SU-DHL-6 (cell line): ENCODE data around the gene TCP10L.

Experiments
- CTCF ChIP-seq: fragments of 200-600 bp; sonication (generic); IDR thresholded peaks from one replicate; pipeline ENCODE4 v1.5.1; 2017; ENCODE audit warnings: antibody characterized with exemption, mild to moderate bottlenecking, low read length, moderate library complexity; ENCODE audit not compliant: insufficient read depth, poor library complexity, severe bottlenecking
- EZH2phosphoT487 ChIP-seq: fragments of 200-600 bp; sonication (generic), shearing (Covaris generic); conservative IDR thresholded peaks from 2 replicates; pipeline ENCODE4 v1.6.1; 2018; ENCODE audit warnings: mild to moderate bottlenecking, antibody characterized with exemption, low read length, moderate library complexity, mixed read lengths

DNA sequence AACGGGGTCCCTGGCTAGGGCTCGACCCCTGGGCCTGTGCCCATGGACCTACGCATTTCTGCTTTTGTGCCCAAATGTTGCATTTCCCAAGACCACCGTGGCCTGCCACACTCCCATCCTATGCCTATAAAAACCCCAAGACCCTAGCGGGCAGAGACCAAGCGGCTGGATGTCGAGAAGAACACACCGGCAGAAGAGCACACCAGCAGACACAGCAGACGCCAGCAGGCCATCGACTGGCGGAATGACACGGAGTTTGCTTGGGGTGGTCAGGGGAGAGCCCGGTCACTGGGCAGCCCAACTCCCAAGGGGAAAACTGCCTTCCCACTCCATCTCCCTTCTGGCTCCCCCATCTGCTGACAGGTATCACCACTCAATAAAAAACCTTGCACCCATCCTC lies 4.4 kb downstream of the TCP10L start:
- TF ChIP-seq CTCF = no peak
- no peak for TF ChIP-seq EZH2phosphoT487
